ENCODE results near the gene IL25.
"Not testable (repeated sequence)": the region's sequence is repeated elsewhere in the genome, so short reads cannot be mapped to it uniquely, and the experiment has no call there.

IL25 gene

DNA sequence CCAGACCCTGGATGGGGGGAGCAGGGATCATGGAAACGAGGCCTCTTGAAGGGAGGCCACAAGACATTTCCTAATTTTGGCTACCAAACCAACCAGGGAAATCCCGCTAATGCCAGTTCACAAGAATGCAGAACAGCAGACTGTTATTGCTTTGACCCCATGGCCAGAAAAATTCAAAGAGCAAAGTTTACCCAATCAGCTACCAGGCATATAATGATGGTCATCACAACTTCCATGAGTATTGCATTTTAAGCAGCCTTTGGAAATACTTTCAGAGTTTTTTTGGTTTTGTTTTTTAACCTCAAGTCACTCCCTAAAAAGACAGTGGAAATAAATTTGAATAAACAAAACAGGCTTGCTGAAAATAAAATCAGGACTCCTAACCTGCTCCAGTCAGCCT lies at the start of gene IL25:
TSS of gene IL25 (plus strand) at position 301 of the 400 bp plus-strand sequence.
- DNase-seq = no peak

DNA sequence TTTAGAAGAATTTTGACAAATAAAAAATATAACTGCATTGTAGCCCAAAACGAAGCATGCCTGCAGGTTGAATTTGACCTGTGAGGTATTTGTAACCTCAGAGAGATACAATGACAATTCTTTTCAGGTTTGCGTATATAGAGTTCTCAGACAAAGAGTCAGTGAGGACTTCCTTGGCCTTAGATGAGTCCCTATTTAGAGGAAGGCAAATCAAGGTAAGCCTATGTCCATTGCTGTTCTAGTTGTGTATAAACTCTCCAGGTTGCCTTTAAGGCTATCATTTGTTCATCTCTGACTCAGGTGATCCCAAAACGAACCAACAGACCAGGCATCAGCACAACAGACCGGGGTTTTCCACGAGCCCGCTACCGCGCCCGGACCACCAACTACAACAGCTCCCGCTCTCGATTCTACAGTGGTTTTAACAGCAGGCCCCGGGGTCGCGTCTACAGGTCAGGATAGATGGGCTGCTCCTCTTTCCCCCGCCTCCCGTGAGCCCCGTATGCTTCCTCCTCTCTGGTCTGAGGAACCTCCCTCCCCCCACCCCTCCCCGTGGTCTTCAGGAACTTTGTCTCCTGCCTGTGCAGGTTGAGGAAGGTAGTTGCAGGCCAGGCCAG lies 48.7 kb upstream of the IL25 start:
- DNase-seq = no peak

DNA sequence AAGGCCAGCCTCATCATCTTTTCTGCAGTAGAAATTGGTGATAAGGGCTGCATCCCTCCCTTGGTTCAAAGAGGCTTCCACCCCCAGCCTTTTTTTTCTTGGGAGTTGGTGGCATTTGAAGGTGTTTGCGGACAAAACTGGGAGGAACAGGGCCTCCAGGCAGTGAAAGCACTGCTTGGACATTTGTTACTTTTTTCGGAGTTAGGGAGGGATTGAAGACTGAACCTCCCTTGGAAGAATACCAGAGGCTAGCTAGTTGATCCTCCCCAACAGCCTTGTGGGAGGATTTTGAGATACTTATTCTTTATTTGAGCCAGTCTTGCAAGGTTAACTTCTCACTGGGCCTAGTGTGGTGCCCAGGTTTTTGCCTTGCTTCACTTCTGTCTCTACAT lies 48.2 kb upstream of the IL25 start:
- DNase-seq = no peak

DNA sequence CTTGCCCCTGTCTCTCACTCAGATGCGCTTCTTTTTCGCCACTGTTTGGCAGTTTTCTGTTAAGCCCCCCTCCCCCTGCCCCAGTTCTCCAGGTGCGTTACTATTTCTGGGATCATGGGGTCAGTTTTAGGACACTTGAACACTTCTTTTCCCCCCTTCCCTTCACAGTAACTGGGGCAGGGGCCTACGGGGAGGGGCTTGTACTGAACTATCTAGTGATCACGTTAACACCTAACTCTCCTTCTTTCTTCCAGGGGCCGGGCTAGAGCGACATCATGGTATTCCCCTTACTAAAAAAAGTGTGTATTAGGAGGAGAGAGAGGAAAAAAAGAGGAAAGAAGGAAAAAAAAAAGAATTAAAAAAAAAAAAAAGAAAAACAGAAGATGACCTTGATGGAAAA lies 47.6 kb upstream of the IL25 start:
- DNase-seq = no peak

DNA sequence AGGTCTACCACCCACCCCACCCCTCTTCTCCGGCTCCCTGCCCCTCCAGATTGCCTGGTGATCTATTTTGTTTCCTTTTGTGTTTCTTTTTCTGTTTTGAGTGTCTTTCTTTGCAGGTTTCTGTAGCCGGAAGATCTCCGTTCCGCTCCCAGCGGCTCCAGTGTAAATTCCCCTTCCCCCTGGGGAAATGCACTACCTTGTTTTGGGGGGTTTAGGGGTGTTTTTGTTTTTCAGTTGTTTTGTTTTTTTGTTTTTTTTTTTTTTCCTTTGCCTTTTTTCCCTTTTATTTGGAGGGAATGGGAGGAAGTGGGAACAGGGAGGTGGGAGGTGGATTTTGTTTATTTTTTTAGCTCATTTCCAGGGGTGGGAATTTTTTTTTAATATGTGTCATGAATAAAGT lies 46.9 kb upstream of the IL25 start:
- DNase-seq = not testable (repeated sequence)

DNA sequence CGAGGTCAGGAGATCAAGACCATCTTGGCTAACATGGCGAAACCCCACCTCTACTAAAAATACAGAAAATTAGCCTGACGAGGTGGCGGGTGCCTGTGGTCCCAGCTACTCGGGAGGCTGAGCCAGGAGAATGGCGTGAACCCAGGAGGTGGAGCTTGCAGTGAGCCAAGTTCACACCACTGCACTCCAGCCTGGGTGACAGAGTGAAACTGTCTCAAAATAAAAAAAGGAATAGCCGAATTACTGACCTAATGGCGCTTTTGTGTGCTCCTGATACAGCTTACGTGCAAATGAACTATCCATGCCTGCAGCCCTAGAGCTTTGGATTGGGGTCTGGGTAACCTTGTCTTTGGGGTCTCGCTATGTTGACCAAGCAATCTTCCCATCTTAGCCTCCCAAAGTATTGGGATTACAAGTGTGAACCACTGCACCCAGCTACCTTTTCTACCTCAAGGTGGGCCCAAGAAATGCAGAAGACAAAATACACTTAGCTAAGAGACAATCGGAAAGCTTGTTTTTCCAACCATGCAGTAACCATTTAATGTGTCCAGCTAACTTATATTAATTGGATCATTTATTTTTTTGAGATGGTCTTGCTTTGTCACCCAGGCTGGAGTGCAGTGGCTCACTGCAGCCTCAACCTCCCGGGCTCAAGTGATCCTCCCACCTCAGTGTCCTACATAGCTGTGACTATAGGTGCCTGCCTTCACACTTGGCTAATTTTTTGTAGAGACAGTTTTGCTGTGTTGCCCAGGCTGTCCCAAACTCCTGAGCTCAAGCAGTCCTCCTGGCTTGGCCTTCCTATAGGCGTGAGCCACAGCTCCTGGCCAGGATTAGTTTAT lies 45.9 kb upstream of the IL25 start:
- no peak for DNase-seq

DNA sequence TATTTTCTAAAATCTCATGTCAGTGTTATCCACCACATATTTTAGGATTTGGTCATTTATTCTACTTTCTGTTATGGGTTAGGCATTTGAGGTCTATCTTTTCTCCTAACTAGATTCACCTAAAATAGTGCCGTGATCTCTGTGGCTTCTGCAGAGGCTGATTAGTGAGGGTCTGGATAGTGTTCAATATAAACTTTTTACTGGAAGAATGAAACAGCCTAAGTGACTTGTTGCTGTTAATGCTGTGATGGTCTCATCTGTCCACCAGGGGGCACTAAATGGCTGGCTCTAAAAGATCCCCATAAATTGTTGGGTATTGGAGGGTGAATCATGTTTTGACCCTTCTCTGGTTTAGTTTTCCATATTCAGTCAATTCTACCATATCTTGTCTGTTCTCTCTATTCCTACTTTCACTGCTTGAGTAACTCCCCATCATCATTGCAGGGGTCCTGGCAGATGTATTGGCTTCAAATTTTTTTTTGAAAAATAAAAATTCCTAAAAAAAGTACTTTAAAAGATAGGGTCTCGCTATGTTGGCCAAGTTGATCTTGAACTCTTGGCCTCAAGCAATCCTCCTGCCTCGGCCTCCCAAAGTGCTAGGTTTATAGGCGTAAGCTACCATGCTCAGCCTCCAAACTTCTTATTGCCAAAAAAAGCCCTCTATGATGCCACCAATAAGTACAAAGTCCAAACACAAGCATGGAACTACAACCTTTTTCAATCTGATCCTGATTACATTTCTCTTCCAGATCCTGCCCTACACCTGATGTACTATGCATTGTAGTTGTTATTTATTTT lies 44.5 kb upstream of the IL25 start:
- peak; percentile 75 for DNase-seq

DNA sequence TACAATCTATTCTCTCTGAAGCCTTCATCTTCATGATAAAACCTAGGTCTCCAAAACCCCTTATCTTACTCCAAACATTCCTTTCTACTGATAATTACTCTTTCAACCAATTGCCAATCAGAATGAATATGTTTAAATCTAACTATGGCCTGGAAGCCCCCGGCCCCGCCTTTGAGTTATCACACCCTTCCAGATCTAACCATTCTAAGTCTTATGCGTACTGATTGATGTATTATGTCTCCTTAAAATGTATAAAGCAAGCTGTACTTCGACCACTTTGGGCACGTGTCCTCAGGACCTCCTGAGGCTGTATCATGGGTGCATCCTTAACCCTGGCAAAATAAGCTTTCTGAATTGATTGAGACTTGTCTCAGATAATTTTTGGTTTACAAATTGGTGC lies 37.0 kb upstream of the IL25 start:
- no peak for DNase-seq

DNA sequence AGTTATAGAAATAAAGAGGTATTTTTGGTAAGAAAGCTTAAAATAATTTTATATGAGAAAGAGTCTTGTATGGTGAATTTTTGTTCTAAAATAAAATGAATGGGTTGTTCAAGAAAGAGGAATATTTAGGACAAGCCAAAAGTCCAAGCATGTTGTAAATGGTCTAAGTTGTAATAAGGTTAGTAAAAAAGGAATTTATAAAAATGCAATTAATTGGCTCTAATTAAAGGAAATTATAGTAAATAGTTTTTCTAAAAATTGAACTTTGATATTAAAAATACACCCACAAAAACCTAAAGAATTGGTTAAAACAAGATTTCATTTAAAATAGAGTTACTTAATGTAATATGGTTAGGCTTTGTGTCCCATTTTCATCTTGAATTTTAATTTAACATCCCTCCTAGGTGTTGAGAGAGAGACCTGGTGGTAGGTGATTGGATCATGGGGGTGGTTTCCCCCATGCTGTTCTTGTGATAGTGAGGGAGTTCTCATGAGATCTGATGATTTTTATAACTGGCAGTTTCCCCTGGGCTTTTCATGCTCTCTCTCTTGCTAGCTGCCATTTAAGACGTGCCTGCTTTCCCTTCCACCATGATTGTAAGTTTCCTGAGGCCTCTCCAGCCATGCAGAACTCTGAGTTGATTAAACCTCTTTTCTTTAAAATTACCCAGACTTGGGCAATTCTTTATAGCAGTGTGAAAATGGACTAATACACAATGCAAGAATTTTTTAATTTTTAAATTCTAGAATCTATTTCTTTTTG lies 32.9 kb upstream of the IL25 start:
- no peak for DNase-seq

DNA sequence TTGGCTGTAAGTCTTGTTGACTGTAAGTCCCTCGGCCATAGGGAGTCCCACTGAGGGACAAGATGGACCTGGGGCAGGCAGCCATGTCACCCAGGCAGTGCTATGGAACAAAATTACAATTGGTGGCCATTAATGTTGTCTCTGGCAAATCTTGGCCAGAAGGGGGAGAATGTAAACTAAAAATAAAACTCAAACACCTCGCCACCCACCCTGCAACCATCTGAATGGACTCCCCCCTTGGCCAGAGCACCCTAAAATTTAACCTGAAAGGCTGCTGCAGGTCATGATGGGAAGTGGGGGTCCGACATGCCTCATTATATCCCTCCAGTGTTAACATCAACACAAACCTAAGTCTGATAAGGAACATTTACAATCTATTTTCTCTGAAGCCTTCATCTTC lies 28.1 kb upstream of the IL25 start:
- no peak for DNase-seq

DNA sequence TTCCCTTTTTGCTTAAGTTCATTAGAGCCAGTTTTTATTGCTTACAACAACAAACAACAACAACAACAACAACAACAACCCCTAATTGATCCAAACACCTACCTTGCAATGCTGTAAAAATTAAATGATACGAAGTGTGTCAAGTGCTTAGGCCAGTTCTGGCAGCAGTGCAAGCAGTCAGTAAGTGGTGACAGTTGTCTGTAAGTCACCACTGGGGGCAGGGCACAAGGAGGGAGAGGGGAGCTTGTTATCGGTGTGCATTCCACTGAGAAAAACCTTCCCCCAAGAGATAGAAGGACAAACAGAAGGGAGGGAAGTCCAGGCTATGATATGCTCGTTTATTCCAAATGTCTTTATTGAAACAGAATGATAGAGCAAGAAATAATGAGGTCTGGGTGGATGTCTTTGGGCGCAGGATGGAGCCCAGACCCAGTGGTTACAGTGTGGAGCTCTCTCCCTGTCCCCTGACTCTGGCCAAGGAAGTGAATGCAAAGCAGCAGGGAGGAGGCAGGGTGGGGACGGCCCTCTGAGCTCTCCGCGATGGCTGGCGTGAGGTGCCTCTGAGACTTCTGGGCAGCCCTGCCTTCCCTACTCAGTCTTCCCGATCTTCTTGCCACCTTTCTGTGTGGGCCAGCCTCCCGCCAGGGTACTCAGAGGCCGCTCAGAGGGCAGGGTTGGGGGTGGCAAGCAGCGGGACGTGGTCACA lies 26.5 kb upstream of the IL25 start:
- DNase-seq = no peak

DNA sequence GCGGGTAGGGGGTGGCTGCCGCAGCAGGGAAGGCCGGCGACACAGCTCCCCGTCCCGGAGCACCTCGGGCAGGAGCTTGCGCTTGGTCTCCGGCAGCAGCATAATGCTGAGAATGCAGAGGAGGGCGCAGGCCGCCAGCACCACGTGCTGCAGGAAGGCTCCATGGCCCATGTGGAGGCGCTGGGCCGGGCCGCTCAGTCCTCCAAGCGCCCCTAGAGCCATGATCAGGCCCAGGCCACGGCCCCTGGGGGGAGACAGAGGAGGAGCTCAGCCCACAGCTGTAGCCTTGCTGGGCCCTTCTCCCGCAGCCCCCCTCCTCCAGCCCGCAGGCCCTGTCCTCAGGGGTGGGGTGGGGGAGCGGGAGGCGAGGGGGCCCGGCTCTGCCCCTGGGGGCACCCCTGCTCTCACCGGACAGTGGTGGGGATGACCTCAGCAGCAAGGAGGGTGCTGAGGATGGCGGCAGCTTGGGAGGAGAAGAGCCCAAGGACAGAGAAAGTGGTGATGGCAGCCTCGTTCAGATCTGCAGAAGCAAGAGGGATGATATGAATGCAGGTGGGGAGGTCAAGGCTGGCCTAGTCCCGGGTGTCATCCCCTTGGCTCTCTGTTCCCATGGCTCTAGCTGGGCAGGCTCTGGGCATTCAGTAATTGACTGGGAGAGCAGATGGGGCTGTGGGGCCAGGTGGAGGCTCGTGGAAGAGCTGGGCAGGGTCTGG lies 25.8 kb upstream of the IL25 start:
- DNase-seq = no peak

DNA sequence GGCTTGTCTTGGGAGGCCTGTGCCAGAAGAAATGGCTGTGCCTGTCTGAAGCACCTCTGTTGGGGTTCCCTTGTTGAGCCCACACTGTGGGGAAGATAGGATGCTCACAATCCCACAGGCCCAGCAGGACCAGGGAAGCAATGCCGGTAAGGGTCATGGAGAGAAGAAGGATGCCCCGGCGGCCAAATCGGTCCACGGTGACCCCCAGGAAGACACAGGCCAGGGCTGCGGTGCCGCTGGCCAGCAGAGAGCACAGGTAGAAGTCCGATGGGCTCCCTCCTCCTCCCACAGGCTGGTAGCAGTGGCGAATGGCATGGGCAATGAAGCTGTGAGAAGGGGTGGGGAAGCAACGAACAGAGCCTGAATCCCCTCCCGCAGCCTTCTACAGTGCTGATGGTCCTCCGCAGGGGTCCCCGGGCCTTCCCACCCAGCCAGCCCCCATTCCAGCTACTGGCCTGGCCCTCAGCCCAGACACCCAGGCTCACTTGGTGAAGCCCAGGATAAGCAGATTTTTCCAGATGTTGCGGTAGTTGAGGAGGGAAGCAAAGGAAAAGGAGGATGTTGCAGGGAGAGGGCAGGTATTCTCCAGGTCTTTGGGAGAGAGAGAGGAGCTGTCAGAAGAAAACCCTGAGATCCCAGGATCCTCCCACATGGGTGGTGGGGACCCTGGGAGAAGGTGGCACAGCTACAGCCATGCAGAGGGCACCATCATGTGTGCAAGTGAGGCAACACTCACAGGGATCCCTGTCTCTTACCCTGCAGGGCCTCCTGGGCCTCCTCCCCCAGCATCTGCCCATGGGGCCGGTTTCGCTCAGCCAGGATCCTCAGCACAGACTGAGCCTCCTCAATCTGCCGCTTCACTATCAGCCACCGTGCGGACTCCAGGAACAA lies 25.0 kb upstream of the IL25 start:
- DNase-seq = no peak

DNA sequence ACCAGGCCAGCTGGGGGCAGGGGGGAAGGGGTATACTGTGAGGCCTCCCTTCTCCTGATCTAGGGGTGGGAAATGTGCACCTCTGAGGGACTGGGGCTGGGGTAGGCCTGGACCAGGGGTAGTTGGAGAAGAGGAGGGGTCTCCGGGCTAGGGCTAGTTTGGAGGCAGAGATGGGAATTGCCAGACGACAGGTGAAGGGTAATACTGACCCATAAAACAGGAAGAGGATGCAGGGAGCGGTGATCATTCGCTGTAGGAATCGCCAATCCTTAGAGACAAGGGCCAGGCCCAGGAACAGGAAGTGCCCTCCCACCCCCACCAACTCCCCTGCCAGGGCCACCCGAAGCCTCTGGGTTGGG lies 24.3 kb upstream of the IL25 start:
- no peak for DNase-seq

DNA sequence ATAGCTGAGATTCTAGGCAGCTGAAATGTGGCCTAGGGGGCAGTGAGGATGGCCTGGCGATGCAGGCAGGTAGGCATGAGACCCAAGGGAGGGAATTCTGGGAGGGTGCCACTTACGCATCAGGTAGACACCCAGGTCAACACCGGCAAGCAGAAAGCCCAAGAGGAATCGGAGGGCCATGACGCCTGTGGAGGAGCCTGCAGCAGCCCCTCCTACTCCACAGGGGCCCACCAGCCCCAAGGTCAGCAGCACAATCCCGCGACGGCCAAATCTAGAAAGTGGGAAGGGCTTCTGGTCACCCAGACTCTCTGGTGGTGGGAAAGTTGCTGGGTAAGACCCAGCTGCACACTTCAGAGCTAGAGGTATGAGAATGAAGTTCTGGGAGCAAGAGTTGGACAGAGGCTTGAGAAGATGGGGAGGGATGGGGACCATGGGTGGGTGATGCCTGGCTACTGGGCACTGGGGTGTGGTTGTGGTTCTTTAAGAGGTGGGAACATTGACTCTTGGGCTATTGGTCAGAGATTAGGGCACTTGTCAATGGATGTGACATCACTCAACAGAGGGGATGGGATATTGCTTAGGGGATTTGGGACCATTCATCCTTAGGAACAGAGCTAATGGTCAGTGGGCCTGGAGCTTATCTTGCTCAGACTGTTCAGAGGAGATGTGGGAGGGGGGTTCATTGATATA lies 23.3 kb upstream of the IL25 start:
- DNase-seq = no peak

DNA sequence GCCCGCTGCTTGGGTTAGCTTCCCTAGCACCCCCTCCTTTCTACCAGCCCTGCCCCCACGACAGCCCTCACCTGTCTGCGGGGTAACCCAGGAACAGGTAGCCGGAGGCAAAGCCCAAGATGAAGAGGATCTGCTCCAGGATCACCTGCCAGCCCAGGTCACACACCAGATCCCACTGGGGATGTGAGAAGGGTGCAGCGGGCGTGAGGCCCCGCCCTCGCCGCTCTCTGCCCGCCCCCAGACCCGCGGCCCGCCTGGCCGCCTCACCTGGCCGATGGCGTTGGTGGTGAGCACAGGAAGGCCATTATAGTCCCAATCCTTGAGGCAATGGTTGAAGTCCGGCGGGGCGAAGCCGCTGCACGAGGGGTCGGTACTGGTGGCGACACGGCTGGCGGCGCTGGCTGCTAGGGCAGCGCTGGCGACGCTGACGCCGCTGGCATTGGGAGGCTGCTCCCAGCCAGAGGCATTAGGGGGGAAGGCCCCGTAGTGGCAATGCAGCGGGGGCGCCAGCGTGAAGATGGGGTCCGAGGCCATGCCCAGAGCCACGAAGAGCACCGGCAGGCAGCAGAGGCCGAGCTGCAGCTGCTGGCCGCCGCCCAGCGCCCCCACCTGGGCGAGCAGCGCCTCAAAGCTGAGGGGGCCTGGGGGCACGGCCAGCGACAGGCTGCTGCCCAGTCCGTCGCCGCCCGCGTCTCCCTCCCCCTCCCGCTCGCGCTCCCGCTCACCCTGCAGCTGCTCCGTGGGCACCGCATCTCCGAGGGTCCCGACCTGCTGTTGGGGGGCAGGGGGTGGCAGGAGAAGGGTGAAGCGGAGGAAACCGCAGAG lies 20.7 kb upstream of the IL25 start:
- DNase-seq = no peak

DNA sequence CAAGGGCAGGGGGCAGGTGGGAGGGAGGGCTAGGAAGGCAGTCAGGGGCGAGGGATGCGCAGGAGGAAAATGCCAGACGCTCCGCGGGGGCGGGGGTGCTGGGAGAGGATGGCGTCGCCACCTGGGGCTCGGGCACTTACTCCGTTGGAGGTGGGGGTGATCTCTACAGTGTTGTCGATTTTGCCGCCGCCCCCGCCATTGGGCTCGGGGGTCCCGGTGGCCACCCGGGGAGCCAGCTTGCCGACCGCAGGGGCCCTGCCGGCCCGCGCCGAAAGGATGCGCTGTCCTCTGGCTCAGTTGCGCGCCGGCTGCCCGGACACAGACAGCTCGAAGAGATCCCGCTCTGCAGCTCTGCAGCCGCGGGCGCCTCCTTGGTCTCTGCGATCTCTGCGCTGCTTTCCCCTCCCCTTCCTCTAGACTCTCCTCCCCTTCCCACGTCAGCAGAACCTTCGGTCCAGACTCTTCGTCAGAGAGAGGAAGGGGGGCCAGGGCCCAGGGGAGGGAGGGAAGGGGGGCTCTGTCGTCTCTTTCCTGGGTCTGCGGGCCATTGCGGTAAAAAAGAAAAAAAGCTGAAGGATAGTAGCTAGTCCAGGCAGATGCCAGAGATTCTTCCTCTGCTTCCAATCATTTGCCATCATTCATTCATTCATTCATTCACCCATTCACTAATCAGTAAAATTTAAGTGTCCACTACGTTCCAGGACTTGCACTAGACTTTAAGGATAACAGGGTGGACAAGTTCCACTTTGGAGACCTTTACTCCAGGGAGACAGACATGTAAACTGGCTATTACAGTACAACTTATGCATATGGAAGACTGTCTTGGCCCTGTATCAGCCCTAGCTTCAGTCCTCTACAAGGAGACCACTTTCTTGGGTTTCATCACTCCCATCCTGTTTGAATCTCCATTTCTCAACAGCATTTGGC lies 19.8 kb upstream of the IL25 start, which contains the start of gene SLC22A17:
TSS of gene SLC22A17 (minus strand) at position 382 of the 927 bp plus-strand sequence.
- DNase-seq = peak; percentile 92

DNA sequence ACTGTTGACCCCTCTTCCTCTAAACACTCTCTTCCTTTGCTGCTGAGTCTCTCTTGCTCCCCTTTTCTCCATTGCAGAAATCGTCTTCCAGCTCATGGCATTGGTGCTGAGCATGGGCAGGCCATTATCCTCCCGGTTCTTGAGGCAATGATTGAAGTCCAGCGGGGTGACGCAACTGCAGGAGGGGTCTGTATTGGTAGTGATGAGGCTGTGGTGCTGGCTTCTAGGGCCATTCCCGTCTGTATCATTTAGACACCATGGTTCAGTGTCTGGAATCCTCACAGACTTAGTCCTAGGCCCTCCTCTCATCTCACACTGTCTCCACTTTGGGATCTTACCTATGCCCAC lies 19.2 kb upstream of the IL25 start:
- no peak for DNase-seq

Data from fibroblast of skin of right biceps (primary cell).